ENCODE measurements around the gene SDK2. TPM values are rescaled to one million over a fixed set of nuclear protein-coding genes. Genes with fewer than 3 reads are reported as not detected.

The SDK2 gene
- total RNA-seq, 1 donor from 2014 or later, result 11.2 TPM

- H3K36me3 Mint-ChIP-seq (ENCODE audit: low read depth, unreplicated experiment), result no peaks in the 10 kb centered on the region
- Histone ChIP-seq H3K27me3 (ENCODE audit: insufficient read depth, low read length) (peaks cover 3% of the 10 kb centered on the region), H4K20me1 (ENCODE audit: insufficient read depth, low read length) (no peaks in the 10 kb centered on the region), H3K4me2 (ENCODE audit: low read length) (no peak overlapping the region), H3K9ac (ENCODE audit: low read length) (no peak overlapping the region), H3K36me3 (ENCODE audit: insufficient read depth, low read length) (no peaks in the 10 kb centered on the region), H3K4me1 (ENCODE audit: insufficient read depth, low read length) (no peaks in the 10 kb centered on the region), H3K27ac (ENCODE audit: low read depth, low read length) (no peak overlapping the region), H3K4me3 (ENCODE audit: insufficient read depth, low read depth, low read length) (no peak overlapping the region), H2AFZ (ENCODE audit: low read depth, low read length) (no peak overlapping the region), H3K79me2 (ENCODE audit: insufficient read depth, low read length) (no peaks in the 10 kb centered on the region), H3K9me3 (ENCODE audit: insufficient read depth, low read depth, low read length) (no peaks in the 10 kb centered on the region)
- no peak overlapping the region for H3K4me3 Mint-ChIP-seq (ENCODE audit: unreplicated experiment)
- FAIRE-seq (no peak), DNase-seq (ENCODE audit: low read depth) (no peak)
- H3K9me3 Mint-ChIP-seq (ENCODE audit: unreplicated experiment), result no peaks in the 10 kb centered on the region
- peaks cover 45% of the 10 kb centered on the region for H3K27me3 Mint-ChIP-seq (ENCODE audit: low read depth, unreplicated experiment)
- no peak overlapping the region for H3K27ac Mint-ChIP-seq (ENCODE audit: unreplicated experiment)
- TF ChIP-seq CTCF (IDR thresholded peaks at IDR 0.05; ENCODE audit: insufficient read depth, low read depth, low read length), result no peak
- no peak for TF ChIP-seq EZH2 (IDR thresholded peaks at IDR 0.05; ENCODE audit: insufficient read depth, low read length)
- no peaks in the 10 kb centered on the region for H3K4me1 Mint-ChIP-seq (ENCODE audit: low read depth, unreplicated experiment)
Measured at GRCh38 chr17:73663614-73664013, 19.4 kb upstream of the SDK2 start.

GRCh38 chr17:73660366-73660765 lies 16.1 kb upstream of the SDK2 start:
- no peaks in the 10 kb centered on the region for H3K9me3 ChIP-seq (ENCODE audit: insufficient read depth, low read depth, low read length)
- no peak overlapping the region for H3K4me2 ChIP-seq (ENCODE audit: low read length)
- no peaks in the 10 kb centered on the region for H3K4me1 Mint-ChIP-seq (ENCODE audit: low read depth, unreplicated experiment)
- DNase-seq (ENCODE audit: low read depth), result no peak
- TF ChIP-seq CTCF (IDR thresholded peaks at IDR 0.05; ENCODE audit: insufficient read depth, low read depth, low read length), result no peak
- no peak for TF ChIP-seq EZH2 (IDR thresholded peaks at IDR 0.05; ENCODE audit: insufficient read depth, low read length)
- no peak overlapping the region for H2AFZ ChIP-seq (ENCODE audit: low read depth, low read length)
- no peak overlapping the region for H3K27ac Mint-ChIP-seq (ENCODE audit: unreplicated experiment)
- H3K4me1 ChIP-seq (ENCODE audit: insufficient read depth, low read length), result no peaks in the 10 kb centered on the region
- no peak overlapping the region for H3K27ac ChIP-seq (ENCODE audit: low read depth, low read length)
- H3K27me3 ChIP-seq (ENCODE audit: insufficient read depth, low read length), result peaks cover 3% of the 10 kb centered on the region
- no peak overlapping the region for H3K4me3 Mint-ChIP-seq (ENCODE audit: unreplicated experiment)
- H3K36me3 ChIP-seq (ENCODE audit: insufficient read depth, low read length), result no peaks in the 10 kb centered on the region
- no peaks in the 10 kb centered on the region for H4K20me1 ChIP-seq (ENCODE audit: insufficient read depth, low read length)
- no peaks in the 10 kb centered on the region for H3K36me3 Mint-ChIP-seq (ENCODE audit: low read depth, unreplicated experiment)
- no peak overlapping the region for H3K4me3 ChIP-seq (ENCODE audit: insufficient read depth, low read depth, low read length)
- H3K27me3 Mint-ChIP-seq (ENCODE audit: low read depth, unreplicated experiment), result peaks cover 31% of the 10 kb centered on the region
- no peaks in the 10 kb centered on the region for H3K9me3 Mint-ChIP-seq (ENCODE audit: unreplicated experiment)
- no peaks in the 10 kb centered on the region for H3K79me2 ChIP-seq (ENCODE audit: insufficient read depth, low read length)
- H3K9ac ChIP-seq (ENCODE audit: low read length), result no peak overlapping the region
- no peak for FAIRE-seq

DNA sequence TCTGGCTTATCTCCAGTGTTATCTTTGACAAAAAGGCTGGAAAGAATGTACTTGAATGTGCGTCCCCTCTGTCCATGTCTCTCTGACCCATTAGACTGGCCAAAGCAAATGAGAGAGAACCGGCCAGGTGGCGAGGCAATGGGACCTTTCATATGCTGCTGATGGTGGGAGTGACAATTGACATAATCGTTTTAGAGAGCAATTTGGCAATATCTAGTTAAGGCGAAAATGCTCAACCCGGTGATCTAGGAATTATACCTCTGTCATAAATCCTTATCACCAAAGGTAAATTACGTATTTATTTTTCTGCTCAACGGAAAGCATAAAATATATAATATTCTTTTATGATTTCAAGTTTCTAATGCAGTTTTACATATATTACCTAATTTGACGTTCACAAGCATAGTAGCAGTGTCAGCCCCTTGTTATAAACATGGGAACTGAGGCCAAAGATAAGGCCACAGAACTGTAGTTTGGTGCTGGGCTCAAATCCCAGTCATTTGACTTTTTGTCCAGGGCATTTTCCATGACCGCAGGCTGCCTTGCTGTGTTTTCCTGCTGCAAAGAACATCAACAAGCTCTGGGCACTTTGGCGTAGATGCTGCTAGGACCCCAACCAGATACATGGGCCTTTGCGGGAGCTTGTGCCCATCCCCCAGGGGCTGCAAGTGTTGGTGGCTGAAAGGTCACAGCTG lies 14.7 kb upstream of the SDK2 start:
- Mint-ChIP-seq H3K27ac (ENCODE audit: unreplicated experiment) (no peak overlapping the region), H3K4me3 (ENCODE audit: unreplicated experiment) (no peak overlapping the region), H3K27me3 (ENCODE audit: low read depth, unreplicated experiment) (peaks cover 36% of the 10 kb centered on the region), H3K36me3 (ENCODE audit: low read depth, unreplicated experiment) (no peaks in the 10 kb centered on the region), H3K4me1 (ENCODE audit: low read depth, unreplicated experiment) (no peaks in the 10 kb centered on the region), H3K9me3 (ENCODE audit: unreplicated experiment) (peaks cover 10% of the 10 kb centered on the region)
- Histone ChIP-seq H3K4me3 (ENCODE audit: insufficient read depth, low read depth, low read length) (no peak overlapping the region), H2AFZ (ENCODE audit: low read depth, low read length) (no peak overlapping the region), H3K4me2 (ENCODE audit: low read length) (no peak overlapping the region), H4K20me1 (ENCODE audit: insufficient read depth, low read length) (no peaks in the 10 kb centered on the region), H3K9ac (ENCODE audit: low read length) (no peak overlapping the region), H3K79me2 (ENCODE audit: insufficient read depth, low read length) (no peaks in the 10 kb centered on the region), H3K4me1 (ENCODE audit: insufficient read depth, low read length) (no peaks in the 10 kb centered on the region), H3K27me3 (ENCODE audit: insufficient read depth, low read length) (no peaks in the 10 kb centered on the region), H3K27ac (ENCODE audit: low read depth, low read length) (no peak overlapping the region), H3K9me3 (ENCODE audit: insufficient read depth, low read depth, low read length) (no peaks in the 10 kb centered on the region), H3K36me3 (ENCODE audit: insufficient read depth, low read length) (no peaks in the 10 kb centered on the region)
- DNase-seq (ENCODE audit: low read depth) (no peak), FAIRE-seq (no peak)
- TF ChIP-seq CTCF (IDR thresholded peaks at IDR 0.05; ENCODE audit: insufficient read depth, low read depth, low read length) (no peak), EZH2 (IDR thresholded peaks at IDR 0.05; ENCODE audit: insufficient read depth, low read length) (no peak)
